Liver (tissue), 9 donors: ENCODE data around the gene EXOC4. TPM values are rescaled to one million over a fixed set of nuclear protein-coding genes. Genes with fewer than 3 reads are reported as not detected.

ENCODE experiments used
- DNase-seq: peaks from one replicate; pipeline ENCODE4 v3.0.0-alpha.2; 2017; ENCODE audit warnings: low spot score
- H3K27ac ChIP-seq, 2 donors: one replicate each; pipeline ENCODE4 v1.7.0; 2013; ENCODE audit warnings: inconsistent platforms in 2 of 2, low read length in 2 of 2, control low read depth in 1 of 2, low read depth in 1 of 2, mild to moderate bottlenecking in 1 of 2
- H3K27me3 ChIP-seq, 4 donors: one replicate each; pipeline versions ENCODE4 v1.6.1 to v1.7.0; 2013; ENCODE audit warnings: low read length in 3 of 4, inconsistent platforms in 1 of 4, mild to moderate bottlenecking in 1 of 4, moderate library complexity in 1 of 4; ENCODE audit not compliant: control insufficient read depth in 4 of 4, insufficient read depth in 4 of 4
- H3K36me3 ChIP-seq, 4 donors: one replicate each; pipeline versions ENCODE4 v1.6.1 to v1.7.0; 2013; ENCODE audit warnings: low read length in 3 of 4, mild to moderate bottlenecking in 3 of 4, low read depth in 1 of 4, moderate library complexity in 1 of 4; ENCODE audit not compliant: control insufficient read depth in 4 of 4, insufficient read depth in 3 of 4
- H3K4me1 ChIP-seq, 4 donors: one replicate each; pipeline versions ENCODE4 v1.6.1 to v1.7.0; 2013; ENCODE audit warnings: low read length in 3 of 4, mild to moderate bottlenecking in 3 of 4, moderate library complexity in 1 of 4; ENCODE audit not compliant: control insufficient read depth in 4 of 4, insufficient read depth in 4 of 4
- H3K4me3 ChIP-seq, 3 donors: one replicate each; pipeline versions ENCODE4 v1.6.1 to v1.7.0; 2013; ENCODE audit warnings: low read length in 3 of 3, control low read depth in 1 of 3, low read depth in 1 of 3, mild to moderate bottlenecking in 1 of 3
- H3K9ac ChIP-seq, 2 donors: one replicate each; pipeline ENCODE4 v1.7.0; 2013; ENCODE audit warnings: low read length in 2 of 2, mild to moderate bottlenecking in 2 of 2, moderate library complexity in 2 of 2, control low read depth in 1 of 2, low read depth in 1 of 2
- H3K9me3 ChIP-seq, 4 donors: one replicate each; pipeline versions ENCODE4 v1.6.1 to v1.7.0; 2013; ENCODE audit warnings: low read length in 3 of 4; ENCODE audit not compliant: control insufficient read depth in 4 of 4
- CTCF ChIP-seq: fragments of 150-350 bp; IDR thresholded peaks from 2 replicates; pipeline ENCODE4 v1.5.1; 2017; ENCODE audit warnings: improper control_type of control experiment, low read depth, low read length; ENCODE audit not compliant: missing input control
- EGR1 ChIP-seq, 2 donors: IDR thresholded peaks; 2 replicates each; pipeline ENCODE4 v1.6.1; 2016 to 2018; ENCODE audit warnings: antibody characterized with exemption in 2 of 2, low read depth in 2 of 2
- FOXA1 ChIP-seq: IDR thresholded peaks from 2 replicates; pipeline ENCODE4 v1.6.1; 2016; ENCODE audit warnings: antibody characterized with exemption
- FOXA2 ChIP-seq: IDR thresholded peaks from 2 replicates; pipeline ENCODE4 v1.6.1; 2016; ENCODE audit warnings: antibody characterized with exemption
- GABPA ChIP-seq, 2 donors: IDR thresholded peaks in 1 of 2; conservative IDR thresholded peaks in 1 of 2; 2 replicates each; pipeline ENCODE4 v1.6.1; 2016; ENCODE audit warnings: antibody characterized with exemption in 2 of 2, mild to moderate bottlenecking in 1 of 2, moderate library complexity in 1 of 2
- HNF4A ChIP-seq, 2 donors: conservative IDR thresholded peaks; 2 replicates each; pipeline ENCODE4 v1.6.1; 2016; ENCODE audit warnings: antibody characterized with exemption in 2 of 2, mild to moderate bottlenecking in 2 of 2
- HNF4G ChIP-seq: IDR thresholded peaks from 2 replicates; pipeline ENCODE4 v1.6.1; 2016; ENCODE audit warnings: antibody characterized with exemption
- JUND ChIP-seq, 2 donors: IDR thresholded peaks; 2 replicates each; pipeline ENCODE4 v1.6.1; 2016; ENCODE audit warnings: antibody characterized with exemption in 2 of 2
- NR2F2 ChIP-seq: IDR thresholded peaks from 2 replicates; pipeline ENCODE4 v1.6.1; 2016; ENCODE audit warnings: antibody characterized with exemption
- RAD21 ChIP-seq, 2 donors: IDR thresholded peaks; 2 replicates each; pipeline ENCODE4 v1.6.1; 2016; ENCODE audit warnings: antibody characterized with exemption in 2 of 2, mild to moderate bottlenecking in 2 of 2
- REST ChIP-seq: IDR thresholded peaks from 2 replicates; pipeline ENCODE4 v1.6.1; 2016; ENCODE audit warnings: antibody characterized with exemption, mild to moderate bottlenecking
- RXRA ChIP-seq, 2 donors: IDR thresholded peaks; 2 replicates each; pipeline ENCODE4 v1.6.1; 2017 to 2018; ENCODE audit warnings: antibody characterized with exemption in 2 of 2, mild to moderate bottlenecking in 1 of 2
- SP1 ChIP-seq: IDR thresholded peaks from 2 replicates; pipeline ENCODE4 v1.6.1; 2018; ENCODE audit warnings: antibody characterized with exemption, mild to moderate bottlenecking
- TAF1 ChIP-seq: conservative IDR thresholded peaks from 2 replicates; pipeline ENCODE4 v1.6.1; 2016; ENCODE audit warnings: antibody characterized with exemption, mild to moderate bottlenecking
- YY1 ChIP-seq: IDR thresholded peaks from 2 replicates; pipeline ENCODE4 v1.6.1; 2016; ENCODE audit warnings: antibody characterized with exemption, mild to moderate bottlenecking
- WGBS: extraction: QIAGEN DNeasy Blood & Tissue Kit; methylation state at CpG from one replicate; pipeline ENCODE4 v1.1.7; 2013; 5-methylcytosine and 5-hydroxymethylcytosine counted together
- polyA plus RNA-seq, 2 donors: library from polyadenylated mRNA; stranded (reverse) in 1 of 2; unstranded in 1 of 2; fragments of 200-250 nt in 1 of 2; fragments of >200 nt in 1 of 2; fragmentation: Nextera tagmentation in 1 of 2; extraction: Ambion mirVana in 1 of 2; gene quantifications; one replicate each; pipeline versions ENCODE4 v1.2.1 to v1.2.3, GENCODE V29; 2013 to 2015
- total RNA-seq, 2 donors: library from RNA; depleted of rRNA; stranded (reverse); fragments of >200 nt; gene quantifications; one replicate each; pipeline ENCODE4 v1.2.3, GENCODE V29; 2014
- TF ChIP-seq, protein P1 (sequence below): IDR thresholded peaks from 2 replicates; pipeline ENCODE4 v1.6.1; 2016; ENCODE audit warnings: antibody characterized with exemption
- TF ChIP-seq, protein P2 (sequence below): IDR thresholded peaks from 2 replicates; pipeline ENCODE4 v1.6.1; 2016; ENCODE audit warnings: antibody characterized with exemption
- TF ChIP-seq, protein P3 (sequence below): IDR thresholded peaks from 2 replicates; pipeline ENCODE4 v1.6.1; 2016; ENCODE audit warnings: antibody characterized with exemption
- donor health status: healthy.
- donor health status: healthy.
- donor health status: healthy.
- donor health status: healthy.
- donor health status: healthy.

EXOC4 gene
- total and polyA plus RNA-seq, 4 donors, result 9.5 to 55.9 (median 23.6) TPM

DNA sequence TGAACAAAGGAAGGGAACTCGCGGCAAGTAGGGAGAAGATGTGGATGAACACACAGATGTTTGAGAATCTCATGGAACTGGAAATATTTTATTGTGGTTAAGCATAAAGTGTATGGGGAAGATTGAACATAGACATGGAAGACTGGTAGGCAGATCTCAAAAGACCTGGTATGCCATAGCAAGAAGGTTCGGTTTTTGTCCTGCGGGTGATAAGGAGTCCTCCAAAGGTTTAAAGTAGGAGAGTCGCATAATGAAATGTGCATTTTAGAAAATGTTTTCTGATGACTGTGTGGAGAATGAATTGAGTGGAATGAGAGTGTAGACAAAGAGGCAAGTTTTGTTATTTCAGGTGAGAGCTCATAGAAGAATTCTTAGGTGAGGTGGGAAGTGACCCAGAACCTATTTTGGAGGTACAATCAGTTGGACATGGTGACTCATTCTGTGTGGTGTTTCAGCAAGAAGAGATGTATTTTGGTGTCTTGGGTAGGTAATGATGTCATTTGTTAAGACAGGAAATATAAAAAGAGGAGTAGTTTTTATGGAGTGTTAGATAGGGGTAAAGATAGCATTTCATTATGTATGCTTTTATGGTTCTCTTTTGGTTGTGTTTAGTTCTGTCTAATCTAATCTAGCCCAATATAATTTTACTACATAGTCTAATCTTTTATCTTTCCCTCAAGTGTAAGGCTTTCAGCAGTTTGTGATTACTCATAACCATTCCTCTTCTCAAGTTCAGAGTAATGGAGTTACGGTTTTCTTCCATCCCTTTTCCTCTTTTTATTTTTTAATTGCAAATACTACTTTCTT lies 239.2 kb downstream of the EXOC4 start:
- WGBS, result 97% methylated on average over 6 of the region's 6 CpGs
- H3K36me3 ChIP-seq, result peaks cover 0 to 2% (median under 1%) of the 10 kb centered on the region in 4 donors
- no peaks in the 10 kb centered on the region for H3K9me3 ChIP-seq
- no peak overlapping the region for H3K27ac ChIP-seq
- DNase-seq, result no peak
- H3K9ac ChIP-seq, result no peak overlapping the region
- no peak for TF ChIP-seq EGR1 (IDR thresholded peaks at IDR 0.05; ENCODE audit: low read depth in 2 of 2)
- TF ChIP-seq, protein P1, sequence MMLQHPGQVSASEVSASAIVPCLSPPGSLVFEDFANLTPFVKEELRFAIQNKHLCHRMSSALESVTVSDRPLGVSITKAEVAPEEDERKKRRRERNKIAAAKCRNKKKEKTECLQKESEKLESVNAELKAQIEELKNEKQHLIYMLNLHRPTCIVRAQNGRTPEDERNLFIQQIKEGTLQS, result no peak
- TF ChIP-seq, protein P2, sequence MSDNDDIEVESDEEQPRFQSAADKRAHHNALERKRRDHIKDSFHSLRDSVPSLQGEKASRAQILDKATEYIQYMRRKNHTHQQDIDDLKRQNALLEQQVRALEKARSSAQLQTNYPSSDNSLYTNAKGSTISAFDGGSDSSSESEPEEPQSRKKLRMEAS, result no peak
- TF ChIP-seq, protein P3, sequence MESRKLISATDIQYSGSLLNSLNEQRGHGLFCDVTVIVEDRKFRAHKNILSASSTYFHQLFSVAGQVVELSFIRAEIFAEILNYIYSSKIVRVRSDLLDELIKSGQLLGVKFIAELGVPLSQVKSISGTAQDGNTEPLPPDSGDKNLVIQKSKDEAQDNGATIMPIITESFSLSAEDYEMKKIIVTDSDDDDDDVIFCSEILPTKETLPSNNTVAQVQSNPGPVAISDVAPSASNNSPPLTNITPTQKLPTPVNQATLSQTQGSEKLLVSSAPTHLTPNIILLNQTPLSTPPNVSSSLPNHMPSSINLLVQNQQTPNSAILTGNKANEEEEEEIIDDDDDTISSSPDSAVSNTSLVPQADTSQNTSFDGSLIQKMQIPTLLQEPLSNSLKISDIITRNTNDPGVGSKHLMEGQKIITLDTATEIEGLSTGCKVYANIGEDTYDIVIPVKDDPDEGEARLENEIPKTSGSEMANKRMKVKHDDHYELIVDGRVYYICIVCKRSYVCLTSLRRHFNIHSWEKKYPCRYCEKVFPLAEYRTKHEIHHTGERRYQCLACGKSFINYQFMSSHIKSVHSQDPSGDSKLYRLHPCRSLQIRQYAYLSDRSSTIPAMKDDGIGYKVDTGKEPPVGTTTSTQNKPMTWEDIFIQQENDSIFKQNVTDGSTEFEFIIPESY, result no peak
- no peak for TF ChIP-seq CTCF
- TF ChIP-seq FOXA2, result no peak
- no peak for TF ChIP-seq SP1
- no peak for TF ChIP-seq FOXA1
- no peak for TF ChIP-seq REST
- TF ChIP-seq YY1, result no peak
- no peak for TF ChIP-seq JUND (IDR thresholded peaks at IDR 0.05)
- TF ChIP-seq HNF4A (conservative IDR thresholded peaks at IDR 0.05), result no peak
- TF ChIP-seq TAF1, result no peak
- TF ChIP-seq NR2F2, result no peak
- no peak for TF ChIP-seq GABPA (IDR thresholded peaks at IDR 0.05 in 1 of 2, conservative IDR thresholded peaks at IDR 0.05 in 1 of 2)
- no peak for TF ChIP-seq HNF4G
- TF ChIP-seq RXRA (IDR thresholded peaks at IDR 0.05), result no peak
- no peak for TF ChIP-seq RAD21 (IDR thresholded peaks at IDR 0.05)
- H3K27me3 ChIP-seq, result no peaks in the 10 kb centered on the region
- H3K4me1 ChIP-seq, result no peaks in the 10 kb centered on the region
- H3K4me3 ChIP-seq, result no peak overlapping the region
